Neural cell (in vitro differentiated cells): ENCODE results near the gene RASL11B.

Experiments
- CTCF ChIP-seq: fragments of 450-650 bp; IDR thresholded peaks from 2 replicates; pipeline ENCODE4 v1.5.1; 2014; ENCODE audit warnings: antibody characterized with exemption, mild to moderate bottlenecking, moderate library complexity; ENCODE audit not compliant: poor library complexity, severe bottlenecking
- SMC3 ChIP-seq: fragments of 450-650 bp; conservative IDR thresholded peaks from 2 replicates; pipeline ENCODE4 v1.6.1; 2014; ENCODE audit warnings: antibody characterized with exemption, mild to moderate bottlenecking, moderate library complexity; ENCODE audit not compliant: poor library complexity

- TF ChIP-seq CTCF (no peak), SMC3 (no peak)
These were observed 48.6 kb upstream of the RASL11B start for GRCh38 chr4:52813546-52813945.
